Chondrocyte (in vitro differentiated cells): ENCODE measurements around the gene ANAPC5. TPM values are rescaled to one million over a fixed set of nuclear protein-coding genes. Genes with fewer than 3 reads are reported as not detected.

Experiments used
- DNase-seq: peaks from one replicate; pipeline ENCODE4 v3.0.0; 2021; ENCODE audit warnings: mixed read lengths, low spot score
- H3K27ac Mint-ChIP-seq: one replicate; pipeline ENCODE4 v1.8.0; 2021; ENCODE audit warnings: mild to moderate bottlenecking, moderate library complexity, mixed read lengths; ENCODE audit not compliant: unreplicated experiment
- H3K27me3 Mint-ChIP-seq: 2 replicates; pipeline ENCODE4 v1.8.0; 2021; ENCODE audit warnings: low read depth, mixed read lengths
- H3K36me3 Mint-ChIP-seq: 2 replicates; pipeline ENCODE4 v1.8.0; 2021; ENCODE audit warnings: low read depth, mixed read lengths
- H3K4me1 Mint-ChIP-seq: 2 replicates; pipeline ENCODE4 v1.8.0; 2021; ENCODE audit warnings: low read depth, mild to moderate bottlenecking, mixed read lengths
- H3K4me3 Mint-ChIP-seq: one replicate; pipeline ENCODE4 v1.8.0; 2021; ENCODE audit warnings: mild to moderate bottlenecking, moderate library complexity, mixed read lengths; ENCODE audit not compliant: unreplicated experiment
- H3K9me3 Mint-ChIP-seq: 2 replicates; pipeline ENCODE4 v1.8.0; 2021; ENCODE audit warnings: low read depth, mixed read lengths
- long read RNA-seq: library from polyadenylated mRNA; stranded (forward); transcript quantifications from one replicate; pipeline ENCODE4 v2.0.0, GENCODE V29; 2021
- total RNA-seq: library from RNA; stranded (reverse); gene quantifications from 3 replicates; pipeline ENCODE4 v1.2.1, GENCODE V29; 2021
- TF ChIP-seq, protein P1 (sequence below): fragments of 200-600 bp; sonication (generic); IDR thresholded peaks from 2 replicates; pipeline ENCODE4 v1.5.0; 2021; ENCODE audit warnings: antibody characterized with exemption, mild to moderate bottlenecking, moderate library complexity

ANAPC5 gene, protein sequence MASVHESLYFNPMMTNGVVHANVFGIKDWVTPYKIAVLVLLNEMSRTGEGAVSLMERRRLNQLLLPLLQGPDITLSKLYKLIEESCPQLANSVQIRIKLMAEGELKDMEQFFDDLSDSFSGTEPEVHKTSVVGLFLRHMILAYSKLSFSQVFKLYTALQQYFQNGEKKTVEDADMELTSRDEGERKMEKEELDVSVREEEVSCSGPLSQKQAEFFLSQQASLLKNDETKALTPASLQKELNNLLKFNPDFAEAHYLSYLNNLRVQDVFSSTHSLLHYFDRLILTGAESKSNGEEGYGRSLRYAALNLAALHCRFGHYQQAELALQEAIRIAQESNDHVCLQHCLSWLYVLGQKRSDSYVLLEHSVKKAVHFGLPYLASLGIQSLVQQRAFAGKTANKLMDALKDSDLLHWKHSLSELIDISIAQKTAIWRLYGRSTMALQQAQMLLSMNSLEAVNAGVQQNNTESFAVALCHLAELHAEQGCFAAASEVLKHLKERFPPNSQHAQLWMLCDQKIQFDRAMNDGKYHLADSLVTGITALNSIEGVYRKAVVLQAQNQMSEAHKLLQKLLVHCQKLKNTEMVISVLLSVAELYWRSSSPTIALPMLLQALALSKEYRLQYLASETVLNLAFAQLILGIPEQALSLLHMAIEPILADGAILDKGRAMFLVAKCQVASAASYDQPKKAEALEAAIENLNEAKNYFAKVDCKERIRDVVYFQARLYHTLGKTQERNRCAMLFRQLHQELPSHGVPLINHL
- total RNA-seq = 106 to 178 TPM (median 111 TPM) in 3 replicates
- long read RNA-seq, transcript ANAPC5-218 (17 exons, 2,400 nt) = minor isoform, 105 of 382 reads
- long read RNA-seq, transcript ANAPC5-201 (17 exons, 2,513 nt) = major isoform, 216 of 382 reads
- long read RNA-seq, partial matches to known transcripts = 8 of 382 reads
- long read RNA-seq, other reads (novel, unspliced or antisense) = 53 of 382 reads

DNA sequence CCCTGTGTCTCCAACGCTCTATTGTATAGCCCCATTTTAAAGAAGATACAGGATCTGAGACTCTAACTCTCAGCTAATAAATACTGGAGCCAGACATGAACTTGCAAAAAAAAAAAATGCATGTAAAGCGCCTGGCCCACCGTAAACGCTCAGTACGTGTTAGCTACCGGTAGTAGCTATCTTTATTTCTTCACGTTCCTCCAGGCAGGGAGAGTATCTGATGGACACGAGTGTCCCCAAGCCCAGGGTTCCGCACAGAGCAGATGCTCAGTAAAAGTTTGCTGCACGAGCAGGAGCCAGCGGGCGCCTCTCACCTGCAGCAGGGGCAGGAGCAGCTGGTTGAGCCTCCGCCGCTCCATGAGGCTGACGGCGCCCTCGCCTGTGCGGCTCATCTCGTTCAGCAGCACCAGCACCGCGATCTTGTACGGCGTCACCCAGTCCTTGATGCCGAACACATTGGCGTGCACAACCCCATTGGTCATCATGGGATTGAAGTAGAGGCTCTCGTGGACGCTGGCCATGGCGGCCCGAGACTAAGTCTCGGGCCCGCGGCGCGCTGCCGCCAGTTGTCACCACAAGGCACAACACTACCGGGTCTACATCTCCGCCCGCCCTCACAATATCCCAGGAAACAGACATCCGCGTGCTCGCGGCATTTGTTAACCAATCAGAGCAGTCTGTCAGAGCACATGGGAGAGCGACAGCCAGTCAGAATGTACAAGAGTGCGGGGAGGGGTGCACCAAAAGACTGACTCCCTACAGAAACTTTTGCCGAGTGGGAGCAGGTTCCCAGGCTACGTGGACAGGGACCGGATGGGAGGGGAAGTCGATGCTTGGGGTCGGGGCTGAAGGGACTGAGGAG is at the start of gene ANAPC5:
Gene ANAPC5 (minus strand): TSS at position 592 of the 862 bp plus-strand sequence. CDS start 71 bp downstream, at position 521.
- Mint-ChIP-seq H3K4me3 (peak within 1 kb of the TSS; percentile 84), H3K4me1 (peaks cover 26% of the 10 kb centered on the region), H3K9me3 (no peaks in the 10 kb centered on the region), H3K36me3 (peaks cover 1% of the 10 kb centered on the region), H3K27me3 (no peaks in the 10 kb centered on the region), H3K27ac (peak within 1 kb of the TSS; percentile 98)
- TF ChIP-seq, protein P1, sequence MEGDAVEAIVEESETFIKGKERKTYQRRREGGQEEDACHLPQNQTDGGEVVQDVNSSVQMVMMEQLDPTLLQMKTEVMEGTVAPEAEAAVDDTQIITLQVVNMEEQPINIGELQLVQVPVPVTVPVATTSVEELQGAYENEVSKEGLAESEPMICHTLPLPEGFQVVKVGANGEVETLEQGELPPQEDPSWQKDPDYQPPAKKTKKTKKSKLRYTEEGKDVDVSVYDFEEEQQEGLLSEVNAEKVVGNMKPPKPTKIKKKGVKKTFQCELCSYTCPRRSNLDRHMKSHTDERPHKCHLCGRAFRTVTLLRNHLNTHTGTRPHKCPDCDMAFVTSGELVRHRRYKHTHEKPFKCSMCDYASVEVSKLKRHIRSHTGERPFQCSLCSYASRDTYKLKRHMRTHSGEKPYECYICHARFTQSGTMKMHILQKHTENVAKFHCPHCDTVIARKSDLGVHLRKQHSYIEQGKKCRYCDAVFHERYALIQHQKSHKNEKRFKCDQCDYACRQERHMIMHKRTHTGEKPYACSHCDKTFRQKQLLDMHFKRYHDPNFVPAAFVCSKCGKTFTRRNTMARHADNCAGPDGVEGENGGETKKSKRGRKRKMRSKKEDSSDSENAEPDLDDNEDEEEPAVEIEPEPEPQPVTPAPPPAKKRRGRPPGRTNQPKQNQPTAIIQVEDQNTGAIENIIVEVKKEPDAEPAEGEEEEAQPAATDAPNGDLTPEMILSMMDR = peak; percentile 44
- peak; percentile 97 for DNase-seq

DNA sequence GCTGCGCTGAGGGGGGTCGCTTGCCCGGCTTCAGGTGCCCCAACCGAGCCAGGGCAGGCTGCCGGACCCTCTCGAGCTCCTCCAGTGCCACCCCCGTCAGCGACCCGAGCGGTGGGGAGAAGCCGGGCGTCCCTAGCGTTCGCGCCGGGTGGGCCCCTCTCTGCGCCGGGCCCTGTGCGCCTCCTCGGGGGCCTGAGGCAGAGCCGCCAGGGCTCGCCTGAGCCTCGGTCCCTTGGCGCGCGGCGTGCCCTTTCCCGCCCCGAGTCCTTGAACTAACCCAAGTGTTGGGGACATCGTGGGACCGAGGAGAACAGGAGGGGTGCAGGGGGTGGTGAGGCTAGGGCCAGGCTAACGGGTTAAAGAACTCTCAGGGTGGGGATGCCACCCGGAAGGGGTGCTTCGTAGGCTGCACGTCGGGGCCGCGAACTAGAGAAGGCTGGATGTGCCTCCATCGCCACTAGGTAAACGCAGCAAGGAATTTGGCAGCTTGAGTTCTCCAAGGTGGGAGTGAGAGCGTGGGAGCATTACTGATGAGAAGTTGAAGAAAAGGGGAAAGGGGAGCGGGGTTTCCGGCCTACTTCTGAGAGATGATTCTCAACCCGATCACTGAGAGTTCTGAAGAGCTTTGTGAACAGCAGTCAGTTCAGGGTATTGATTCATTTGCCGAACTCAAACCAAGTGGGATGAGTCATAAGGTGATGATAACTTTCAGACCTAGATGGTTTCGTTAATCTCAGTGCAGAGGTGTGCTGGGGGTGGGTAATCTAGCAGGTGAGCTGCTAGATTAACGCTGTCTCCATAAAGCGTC is 48.3 kb upstream of the ANAPC5 start:
- Mint-ChIP-seq H3K36me3 (peaks cover 1% of the 10 kb centered on the region), H3K9me3 (no peaks in the 10 kb centered on the region), H3K27ac (peak overlapping the region; percentile 95), H3K4me3 (peak overlapping the region; percentile 98), H3K27me3 (no peaks in the 10 kb centered on the region), H3K4me1 (peaks cover 37% of the 10 kb centered on the region)
- TF ChIP-seq, protein P1 = peak; percentile 41
- DNase-seq = no peak

DNA sequence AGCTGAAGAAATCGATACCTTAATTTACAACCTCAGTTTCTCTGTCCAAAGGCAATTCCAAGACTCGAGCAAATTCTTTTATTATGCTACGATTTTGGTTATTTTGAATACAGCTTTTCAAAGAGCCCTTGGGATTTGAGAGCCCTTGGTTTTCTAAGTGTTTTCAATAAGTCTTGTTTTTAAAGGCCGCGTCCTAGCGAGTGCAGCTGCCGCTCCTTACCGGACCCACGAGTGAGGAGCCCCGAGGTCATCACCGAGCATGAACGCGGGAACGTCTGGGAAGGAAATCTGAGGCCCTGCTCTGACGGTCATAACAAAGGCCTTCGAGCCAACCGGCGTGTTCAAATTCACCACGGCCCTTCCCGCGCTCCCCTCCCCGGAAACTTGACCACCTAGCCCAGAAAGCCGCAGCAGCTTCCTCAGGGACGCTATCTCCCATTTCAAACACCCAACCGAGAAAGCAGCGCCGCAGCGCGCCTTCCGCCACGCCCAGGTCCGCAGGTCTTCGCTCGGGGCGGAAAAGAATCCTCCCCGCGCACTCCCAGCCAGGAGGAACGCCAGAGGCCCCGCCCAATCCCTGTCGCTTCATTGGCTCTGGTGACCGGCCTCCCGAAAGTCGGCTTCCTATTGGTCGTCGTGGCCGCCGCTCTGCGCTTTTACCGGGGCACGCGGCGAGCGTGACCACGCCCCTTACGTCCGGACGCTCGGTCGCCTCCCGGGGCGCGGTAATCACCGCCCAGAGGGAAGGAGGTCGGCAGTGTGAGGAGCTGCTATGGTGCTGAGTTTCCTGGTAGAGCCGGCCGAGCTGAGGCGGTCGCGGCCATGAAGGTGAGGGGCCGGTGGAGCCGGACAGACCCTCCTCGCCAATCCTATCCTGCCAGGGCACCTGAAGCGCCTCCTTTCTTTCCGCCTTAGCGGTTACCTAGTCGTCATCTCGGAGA is 47.5 kb upstream of the ANAPC5 start, which contains the start of gene RNF34:
Gene RNF34 (plus strand): TSS at position 728 of the 941 bp plus-strand sequence. CDS start 95 bp downstream, at position 823.
- no peaks in the 10 kb centered on the region for H3K27me3 Mint-ChIP-seq
- H3K27ac Mint-ChIP-seq = peak within 1 kb of the TSS; percentile 95
- peaks cover 37% of the 10 kb centered on the region for H3K4me1 Mint-ChIP-seq
- peak; percentile 99 for DNase-seq
- TF ChIP-seq, protein P1 = peak; percentile 56
- H3K9me3 Mint-ChIP-seq = no peaks in the 10 kb centered on the region
- H3K36me3 Mint-ChIP-seq = peaks cover 1% of the 10 kb centered on the region
- peak within 1 kb of the TSS; percentile 98 for H3K4me3 Mint-ChIP-seq

DNA sequence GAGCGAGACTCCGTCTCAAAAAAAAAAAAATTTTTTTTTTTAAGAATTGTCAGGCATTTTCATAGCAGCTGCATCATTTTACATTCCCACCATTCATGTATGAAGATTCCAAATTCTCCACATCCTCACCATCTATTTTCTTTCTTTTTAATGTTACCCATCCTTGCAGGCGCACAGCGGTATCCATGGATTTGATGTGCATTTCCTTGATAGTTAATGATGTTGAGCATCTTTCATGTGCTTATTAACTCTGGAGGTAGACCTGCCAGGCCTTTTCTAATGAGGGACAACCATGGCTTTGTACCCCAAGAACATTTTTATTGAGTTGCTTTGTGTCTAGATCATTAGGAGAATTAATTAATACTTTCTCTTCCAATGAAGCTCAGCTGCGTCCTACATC is 46.1 kb upstream of the ANAPC5 start:
- no peak overlapping the region for H3K4me3 Mint-ChIP-seq
- DNase-seq = no peak
- no peaks in the 10 kb centered on the region for H3K9me3 Mint-ChIP-seq
- TF ChIP-seq, protein P1 = no peak
- no peak overlapping the region for H3K27ac Mint-ChIP-seq
- H3K36me3 Mint-ChIP-seq = no peaks in the 10 kb centered on the region
- no peaks in the 10 kb centered on the region for H3K27me3 Mint-ChIP-seq
- peaks cover 37% of the 10 kb centered on the region for H3K4me1 Mint-ChIP-seq
